ENCODE measurements around the gene LRFN2. TPM values are rescaled to one million over a fixed set of nuclear protein-coding genes. Genes with fewer than 3 reads are reported as not detected.

Gene LRFN2
- total RNA-seq, 2 experiments from 2014 or later, result not detected

DNA sequence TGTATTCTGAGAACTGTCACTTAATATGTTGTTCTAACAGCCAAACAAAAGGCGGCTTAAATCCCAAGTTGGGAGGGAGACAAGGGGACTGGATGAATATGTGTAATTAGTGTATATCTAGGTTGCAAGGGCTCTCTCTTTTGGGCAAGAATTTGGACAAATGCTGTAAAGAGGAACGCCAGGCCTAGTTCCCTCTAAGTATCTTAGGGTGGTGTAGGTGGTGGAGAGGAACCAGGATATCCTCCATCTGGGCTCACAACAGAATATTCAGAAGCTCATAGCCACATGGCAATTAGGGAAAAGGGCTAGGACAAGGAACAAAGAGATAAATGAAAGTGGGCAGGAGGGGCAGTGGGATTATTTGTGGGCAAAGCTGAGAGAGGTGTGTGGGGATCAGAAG is 149.5 kb downstream of the LRFN2 start:
- ATAC-seq (no peak), DNase-seq (no peak)
- H3K36me3 Mint-ChIP-seq, result no peaks in the 10 kb centered on the region
- CTCF ChIA-PET, result no interaction called here
- peaks cover 11% of the 10 kb centered on the region for H3K4me1 Mint-ChIP-seq
- no peaks in the 10 kb centered on the region for H3K9me3 Mint-ChIP-seq (ENCODE audit: low read depth)
- no peak overlapping the region for H3K4me3 Mint-ChIP-seq
- no peak overlapping the region for H3K27ac Mint-ChIP-seq
- H3K27me3 Mint-ChIP-seq, result peaks cover 8% of the 10 kb centered on the region

DNA sequence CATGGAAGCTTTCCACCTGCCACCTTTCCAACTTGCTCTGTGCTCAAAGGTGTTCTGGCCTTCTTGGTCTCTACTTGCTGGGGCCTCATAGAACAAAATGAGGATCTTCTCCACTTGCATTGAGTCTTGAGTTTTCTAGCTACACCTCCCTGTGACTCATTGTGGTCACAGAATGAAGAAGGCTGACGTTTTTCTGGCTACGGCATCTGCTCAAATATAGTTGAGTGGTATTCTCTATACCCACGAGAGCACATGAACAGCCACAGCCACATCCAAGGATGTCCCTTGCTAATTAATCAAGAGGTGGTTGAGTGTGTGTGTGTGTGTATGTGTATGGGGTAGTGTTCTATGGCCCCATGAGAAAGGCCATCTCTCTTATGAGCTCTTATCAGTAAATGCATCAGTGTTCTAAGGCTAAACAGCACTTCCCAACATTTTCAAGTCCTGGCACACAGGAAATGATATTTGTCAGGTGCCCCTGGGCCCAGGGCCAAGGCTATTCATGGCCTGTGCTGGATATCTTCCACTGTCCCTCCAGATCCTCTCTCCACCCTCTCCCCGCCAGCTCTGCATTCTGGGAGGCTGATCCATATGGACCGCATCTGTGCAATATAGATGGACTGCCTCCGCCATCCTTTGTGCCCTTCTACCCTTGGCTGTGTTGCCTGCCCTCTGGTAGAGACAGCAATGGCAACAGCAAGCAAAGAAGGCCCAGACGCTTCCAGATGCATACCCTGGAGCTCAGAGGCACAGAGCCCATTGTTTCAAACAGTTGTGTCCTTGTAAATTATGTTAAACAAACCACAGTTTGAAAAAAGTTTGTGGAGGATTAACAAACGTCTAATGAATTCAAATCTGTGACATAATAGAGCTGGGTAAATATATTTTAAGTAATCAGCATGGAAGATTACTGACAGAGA is 150.2 kb downstream of the LRFN2 start:
- peaks cover 8% of the 10 kb centered on the region for H3K27me3 Mint-ChIP-seq
- peaks cover 11% of the 10 kb centered on the region for H3K4me1 Mint-ChIP-seq
- H3K36me3 Mint-ChIP-seq, result no peaks in the 10 kb centered on the region
- DNase-seq, result peak; percentile 66
- no peaks in the 10 kb centered on the region for H3K9me3 Mint-ChIP-seq (ENCODE audit: low read depth)
- H3K27ac Mint-ChIP-seq, result peak overlapping the region; percentile 50
- peak; percentile 85 for ATAC-seq
- CTCF ChIA-PET, result interaction anchor here (1.3 kb wide), 1 partner anchor 151 kb away, joined by 4 read pairs; the partner anchor contains the start of gene LRFN2
- H3K4me3 Mint-ChIP-seq, result no peak overlapping the region

DNA sequence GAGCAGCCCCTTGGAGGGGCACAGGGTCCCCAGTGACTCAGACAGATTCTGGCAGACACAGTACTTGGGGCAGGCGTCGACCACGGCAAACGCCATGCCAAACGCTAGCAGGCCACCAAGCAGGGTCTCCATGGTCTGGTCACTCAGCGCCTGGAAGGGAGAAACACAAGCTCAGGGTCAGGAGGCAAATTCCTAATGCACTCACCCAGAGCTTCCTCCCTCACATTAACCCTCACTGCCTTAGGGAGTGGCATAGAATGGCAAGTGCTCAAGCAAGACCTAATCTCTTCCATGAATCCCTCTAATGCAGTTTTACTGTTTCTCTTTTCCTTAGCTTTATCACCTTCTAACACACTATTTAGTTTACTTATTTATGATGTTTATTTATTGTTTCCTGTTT is 154.2 kb downstream of the LRFN2 start:
- CTCF ChIA-PET, result no interaction called here
- DNase-seq, result no peak

DNA sequence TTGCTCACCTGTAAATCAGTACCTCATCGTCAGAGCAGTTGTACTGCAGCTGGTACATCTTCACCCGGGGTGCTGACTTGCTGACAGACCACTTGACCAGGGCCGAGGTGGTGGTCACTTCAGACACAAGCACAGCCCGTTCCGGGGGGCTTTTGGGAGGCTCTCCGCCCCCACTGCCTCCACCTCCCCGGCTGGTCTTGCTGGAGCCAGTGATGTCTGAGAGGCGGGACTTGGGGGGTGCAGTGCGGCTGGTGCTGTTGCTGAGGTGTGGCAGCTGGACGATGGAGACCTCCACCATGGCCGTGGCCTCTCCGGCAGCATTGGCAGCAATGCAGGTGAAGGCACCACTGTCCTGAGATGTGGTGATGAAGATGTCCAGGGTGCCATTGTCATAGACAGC is 155.5 kb downstream of the LRFN2 start:
- H3K9me3 Mint-ChIP-seq (ENCODE audit: low read depth), result no peaks in the 10 kb centered on the region
- no peak overlapping the region for H3K4me3 Mint-ChIP-seq
- no peak overlapping the region for H3K27ac Mint-ChIP-seq
- peaks cover 4% of the 10 kb centered on the region for H3K4me1 Mint-ChIP-seq
- DNase-seq, result no peak
- peaks cover 16% of the 10 kb centered on the region for H3K27me3 Mint-ChIP-seq
- CTCF ChIA-PET, result no interaction called here
- ATAC-seq, result no peak
- H3K36me3 Mint-ChIP-seq, result no peaks in the 10 kb centered on the region

More for the DNA sequence above, 154.2 kb downstream of the LRFN2 start:
- no peak overlapping the region for H3K27ac Mint-ChIP-seq
- ATAC-seq, result no peak
- no peaks in the 10 kb centered on the region for H3K9me3 Mint-ChIP-seq (ENCODE audit: low read depth)
- peaks cover 15% of the 10 kb centered on the region for H3K27me3 Mint-ChIP-seq
- H3K4me1 Mint-ChIP-seq, result peaks cover 11% of the 10 kb centered on the region
- no peak overlapping the region for H3K4me3 Mint-ChIP-seq
- no peaks in the 10 kb centered on the region for H3K36me3 Mint-ChIP-seq

DNA sequence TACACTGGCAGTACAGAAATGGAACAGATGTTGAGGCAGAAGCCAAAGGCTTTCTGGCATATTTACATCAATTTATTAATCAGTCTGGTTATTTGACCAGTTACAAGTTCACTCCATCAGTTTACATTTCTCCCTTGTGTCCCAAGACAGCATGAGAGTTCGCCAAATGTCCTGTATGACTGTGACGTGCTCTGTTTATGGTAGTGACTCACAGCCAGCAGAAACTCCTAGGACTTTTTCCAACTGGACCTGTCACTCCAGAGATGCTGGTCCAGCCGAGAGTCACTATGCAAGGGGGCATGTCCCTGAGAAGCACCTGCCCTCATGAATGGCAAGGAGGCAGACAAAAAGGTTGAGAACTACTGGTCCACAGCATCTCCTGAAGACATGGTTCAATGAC is 160.0 kb downstream of the LRFN2 start:
- H3K4me1 Mint-ChIP-seq, result no peaks in the 10 kb centered on the region
- no peaks in the 10 kb centered on the region for H3K9me3 Mint-ChIP-seq (ENCODE audit: low read depth)
- DNase-seq (no peak), ATAC-seq (no peak)
- no peak overlapping the region for H3K4me3 Mint-ChIP-seq
- no peak overlapping the region for H3K27ac Mint-ChIP-seq
- H3K27me3 Mint-ChIP-seq, result peaks cover 27% of the 10 kb centered on the region
- H3K36me3 Mint-ChIP-seq, result no peaks in the 10 kb centered on the region
- CTCF ChIA-PET, result no interaction called here

DNA sequence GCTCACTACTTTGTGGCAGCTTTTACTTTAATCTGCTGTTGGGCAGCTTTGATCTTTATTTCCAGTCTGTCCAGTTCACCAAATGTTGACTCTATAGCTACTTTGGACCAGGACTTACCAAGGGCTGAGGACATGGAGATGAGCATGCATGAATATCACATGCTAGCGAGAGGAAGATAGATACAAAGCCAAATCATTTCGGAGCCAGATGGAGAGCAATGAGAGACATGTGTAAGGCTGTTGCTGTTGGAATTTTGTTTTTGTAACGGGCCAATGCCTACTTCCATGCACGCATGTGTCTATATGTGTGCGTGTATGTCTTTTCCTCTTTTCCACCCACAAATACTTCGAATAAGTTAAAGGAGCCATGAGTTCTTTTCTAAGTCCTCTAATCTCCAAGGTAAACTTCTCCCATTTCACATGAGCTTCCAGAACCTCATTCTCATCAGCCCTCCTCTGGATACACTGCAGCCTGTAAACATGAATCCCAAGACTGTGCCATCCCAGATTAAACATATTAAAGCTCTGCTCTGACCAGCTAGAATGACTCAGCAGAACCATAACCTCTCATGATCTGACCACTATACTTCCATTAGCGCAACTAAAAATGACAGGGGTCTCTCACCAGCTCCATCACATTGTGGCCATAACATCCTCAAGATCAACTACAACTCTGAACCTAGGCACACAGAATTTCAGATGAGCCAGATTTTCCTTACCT is 160.7 kb downstream of the LRFN2 start:
- no peak overlapping the region for H3K4me3 Mint-ChIP-seq
- no peaks in the 10 kb centered on the region for H3K9me3 Mint-ChIP-seq (ENCODE audit: low read depth)
- no peak for DNase-seq
- H3K27me3 Mint-ChIP-seq, result peaks cover 30% of the 10 kb centered on the region
- H3K27ac Mint-ChIP-seq, result no peak overlapping the region
- H3K36me3 Mint-ChIP-seq, result no peaks in the 10 kb centered on the region
- CTCF ChIA-PET, result no interaction called here
- no peaks in the 10 kb centered on the region for H3K4me1 Mint-ChIP-seq
- ATAC-seq, result no peak

DNA sequence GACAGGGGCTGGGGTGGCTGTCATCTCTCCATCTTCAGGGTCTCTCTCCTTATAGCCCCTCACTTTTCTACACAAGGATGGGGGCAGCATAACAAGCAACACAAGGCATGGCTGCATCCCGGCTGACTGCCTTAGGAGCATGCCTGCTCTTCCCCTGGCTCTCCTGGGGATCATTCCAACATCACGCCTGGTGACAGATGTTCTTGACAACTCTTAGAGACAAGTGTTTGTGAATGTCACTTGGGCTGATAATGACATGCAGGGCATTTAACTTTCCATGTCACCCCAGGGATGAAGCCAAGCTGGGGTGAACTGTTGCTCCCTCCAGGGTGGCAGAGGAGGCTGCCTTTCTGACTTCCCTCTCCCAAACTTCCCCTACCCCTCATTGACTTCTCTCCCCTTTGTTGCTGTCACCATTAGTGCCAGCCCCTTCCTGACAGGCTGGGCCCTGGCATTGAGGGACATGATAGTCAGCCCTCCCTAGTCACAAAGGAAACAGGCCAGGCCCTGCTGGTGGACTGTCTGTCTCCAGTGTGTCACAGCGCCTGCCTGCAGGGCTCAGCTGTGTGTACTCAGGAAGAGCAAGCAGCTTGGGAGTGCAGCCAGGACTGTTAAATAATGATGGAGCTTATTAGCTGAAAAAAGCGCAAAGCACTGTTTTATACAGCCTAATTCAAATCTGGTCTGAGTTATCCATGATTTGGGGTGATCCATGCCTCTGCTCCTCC is 161.8 kb downstream of the LRFN2 start:
- Mint-ChIP-seq H3K4me3 (no peak overlapping the region), H3K9me3 (ENCODE audit: low read depth) (no peaks in the 10 kb centered on the region), H3K27me3 (peaks cover 32% of the 10 kb centered on the region), H3K36me3 (no peaks in the 10 kb centered on the region), H3K4me1 (no peaks in the 10 kb centered on the region), H3K27ac (no peak overlapping the region)
- no peak for ATAC-seq
- CTCF ChIA-PET, result no interaction called here
- no peak for DNase-seq

DNA sequence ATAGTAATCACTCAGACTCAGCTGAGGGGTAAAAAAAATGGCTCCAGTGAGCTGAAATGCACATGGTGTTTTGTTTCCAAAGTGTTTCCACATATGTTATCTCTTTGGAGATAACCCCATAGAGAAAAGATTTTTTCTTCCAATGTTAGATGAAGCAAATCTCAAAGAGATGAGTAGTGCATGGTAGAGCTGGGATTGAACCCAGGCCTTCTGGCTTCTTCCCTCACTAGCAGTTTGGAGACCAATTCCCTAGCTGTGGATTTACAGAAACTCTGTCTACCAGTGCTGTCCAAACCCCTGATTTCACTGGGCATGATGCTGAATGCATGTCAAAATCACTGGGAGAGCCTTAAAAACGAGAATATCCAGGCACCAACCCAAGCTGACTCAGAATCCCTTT is 165.1 kb downstream of the LRFN2 start:
- Mint-ChIP-seq H3K4me1 (no peaks in the 10 kb centered on the region), H3K36me3 (no peaks in the 10 kb centered on the region), H3K27ac (no peak overlapping the region), H3K9me3 (ENCODE audit: low read depth) (no peaks in the 10 kb centered on the region), H3K4me3 (no peak overlapping the region), H3K27me3 (peaks cover 23% of the 10 kb centered on the region)
- CTCF ChIA-PET, result no interaction called here
- DNase-seq (no peak), ATAC-seq (no peak)

DNA sequence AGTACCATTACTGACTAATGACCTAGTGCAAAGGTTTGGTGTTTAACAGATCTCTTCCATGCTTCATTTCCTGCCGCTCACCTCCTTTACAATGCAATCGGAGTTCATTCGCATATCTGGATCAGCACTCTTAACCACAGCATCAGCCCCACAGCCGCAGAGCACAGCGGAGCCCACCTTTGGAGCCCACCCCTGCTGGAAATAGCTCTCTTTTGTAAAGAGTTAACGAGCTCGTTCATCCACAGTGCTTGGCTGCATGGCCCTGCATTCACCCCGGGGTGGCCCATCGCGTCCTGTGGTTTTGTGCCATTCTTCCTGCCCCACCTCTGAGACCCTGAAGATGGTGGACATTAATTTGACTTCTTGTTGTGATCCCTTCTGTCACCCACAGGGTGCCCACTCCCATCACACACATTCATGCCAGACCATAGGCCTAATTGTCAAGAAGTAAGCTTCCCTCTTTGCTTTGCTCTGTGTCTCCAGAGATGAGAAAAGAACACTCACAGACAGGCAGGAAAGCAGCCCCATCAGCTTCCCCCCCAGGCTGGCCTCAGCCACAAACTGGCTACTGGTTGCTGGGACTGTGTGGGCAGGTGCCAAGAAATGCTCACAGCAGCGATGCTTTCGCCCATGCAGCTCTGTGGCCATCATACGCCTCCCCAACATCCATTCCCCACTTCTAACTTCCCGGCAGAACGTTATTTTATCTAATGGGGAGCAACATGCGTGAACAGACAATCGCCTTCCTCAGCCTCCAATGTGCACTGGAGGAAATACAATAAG is 167.0 kb downstream of the LRFN2 start:
- peaks cover 20% of the 10 kb centered on the region for H3K27me3 Mint-ChIP-seq
- H3K36me3 Mint-ChIP-seq, result no peaks in the 10 kb centered on the region
- H3K27ac Mint-ChIP-seq, result no peak overlapping the region
- CTCF ChIA-PET, result no interaction called here
- no peaks in the 10 kb centered on the region for H3K4me1 Mint-ChIP-seq
- no peaks in the 10 kb centered on the region for H3K9me3 Mint-ChIP-seq (ENCODE audit: low read depth)
- no peak for DNase-seq
- no peak overlapping the region for H3K4me3 Mint-ChIP-seq
- no peak for ATAC-seq

DNA sequence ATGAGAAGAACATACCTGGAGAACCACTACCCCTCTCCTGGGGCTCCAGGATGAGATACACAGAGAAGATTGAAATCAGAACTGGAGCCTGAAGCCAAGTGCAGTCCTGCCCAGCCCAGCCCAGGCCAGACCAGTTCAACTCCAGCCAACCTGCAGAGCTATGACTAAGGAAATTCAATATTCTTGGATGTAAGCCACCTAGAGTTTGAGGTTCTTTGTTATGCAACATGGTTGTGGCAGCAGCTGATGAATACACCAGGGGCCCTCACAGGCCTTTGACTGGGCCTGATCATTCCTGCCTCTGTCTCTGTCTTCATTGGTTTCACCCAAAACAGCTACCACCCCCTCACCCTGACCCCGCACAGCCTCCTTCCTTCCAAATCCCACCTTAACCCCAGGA is 167.8 kb downstream of the LRFN2 start:
- no peaks in the 10 kb centered on the region for H3K36me3 Mint-ChIP-seq
- H3K4me1 Mint-ChIP-seq, result no peaks in the 10 kb centered on the region
- H3K27ac Mint-ChIP-seq, result no peak overlapping the region
- H3K27me3 Mint-ChIP-seq, result peaks cover 19% of the 10 kb centered on the region
- H3K4me3 Mint-ChIP-seq, result no peak overlapping the region
- CTCF ChIA-PET, result no interaction called here
- ATAC-seq, result no peak
- DNase-seq, result no peak
- no peaks in the 10 kb centered on the region for H3K9me3 Mint-ChIP-seq (ENCODE audit: low read depth)

DNA sequence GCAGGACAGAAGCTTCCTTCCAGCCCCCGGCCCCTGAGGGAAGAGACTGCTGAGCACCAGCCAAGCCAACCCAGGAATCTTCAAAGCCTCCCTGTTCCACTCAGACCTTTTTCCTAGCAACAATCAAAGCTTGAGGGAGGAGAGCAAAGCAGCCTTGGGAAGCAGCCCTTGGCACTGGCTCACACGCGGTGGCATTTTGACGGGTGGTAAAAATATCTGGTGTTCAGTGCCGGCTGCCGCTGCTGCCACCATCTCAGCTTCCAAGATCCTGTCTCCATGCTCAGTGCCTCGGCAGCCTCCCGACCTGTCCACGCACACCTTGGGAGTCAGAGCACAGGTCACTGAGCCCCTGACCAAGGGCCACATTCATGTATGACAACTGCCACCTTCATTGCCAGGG is 170.1 kb downstream of the LRFN2 start:
- CTCF ChIA-PET, result no interaction called here
- ATAC-seq (no peak), DNase-seq (no peak)
- Mint-ChIP-seq H3K4me1 (no peaks in the 10 kb centered on the region), H3K36me3 (no peaks in the 10 kb centered on the region), H3K27ac (no peak overlapping the region), H3K27me3 (peaks cover 7% of the 10 kb centered on the region), H3K9me3 (ENCODE audit: low read depth) (no peaks in the 10 kb centered on the region), H3K4me3 (no peak overlapping the region)

DNA sequence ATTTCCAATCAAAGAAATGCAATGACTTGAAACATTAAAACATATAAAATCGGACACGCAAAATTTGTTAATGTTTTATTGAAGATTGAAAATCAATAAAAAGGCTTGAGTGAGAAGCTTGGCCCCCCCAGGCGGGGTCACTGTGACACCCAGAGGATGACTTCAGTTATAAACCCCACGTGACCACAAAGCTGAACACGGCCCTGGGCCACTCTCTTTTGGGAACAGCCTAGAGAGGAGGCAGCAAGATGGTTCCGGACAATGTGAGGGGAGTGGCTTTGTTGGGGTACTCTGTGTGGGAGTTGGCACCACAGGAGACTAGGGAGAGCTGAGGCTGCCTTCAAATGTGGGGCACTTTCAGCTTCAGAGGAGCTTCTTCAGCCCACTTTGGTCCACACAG is 172.5 kb downstream of the LRFN2 start:
- no peaks in the 10 kb centered on the region for H3K9me3 Mint-ChIP-seq (ENCODE audit: low read depth)
- no peaks in the 10 kb centered on the region for H3K36me3 Mint-ChIP-seq

DNA sequence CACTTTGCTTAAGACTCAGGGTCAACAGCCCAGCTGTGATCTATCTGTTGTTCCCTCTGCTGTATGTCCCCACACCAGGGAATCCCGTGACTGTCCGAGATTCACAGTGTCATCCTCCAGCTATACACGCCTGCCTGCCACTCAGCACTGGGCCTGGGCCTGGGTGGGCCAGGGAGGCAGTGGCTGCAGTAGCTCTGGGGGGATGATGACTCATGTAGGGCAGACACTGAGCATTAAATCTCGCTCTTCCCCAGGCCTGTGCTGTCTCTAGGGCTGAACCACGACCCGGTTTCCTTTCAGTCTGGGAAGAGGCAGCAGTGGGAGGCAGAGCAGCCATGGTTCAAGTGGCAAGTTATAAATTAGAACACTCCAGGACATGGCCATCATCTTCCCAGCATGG is 173.9 kb downstream of the LRFN2 start:
- CTCF ChIA-PET, result no interaction called here
- H3K27me3 Mint-ChIP-seq, result peaks cover 13% of the 10 kb centered on the region

More for the DNA sequence above, 172.5 kb downstream of the LRFN2 start:
- Mint-ChIP-seq H3K27me3 (peaks cover 6% of the 10 kb centered on the region), H3K27ac (no peak overlapping the region), H3K4me1 (no peaks in the 10 kb centered on the region), H3K4me3 (no peak overlapping the region)
- ATAC-seq (no peak), DNase-seq (no peak)
- CTCF ChIA-PET, result no interaction called here

More for the DNA sequence above, 173.9 kb downstream of the LRFN2 start:
- ATAC-seq (no peak), DNase-seq (no peak)
- Mint-ChIP-seq H3K36me3 (no peaks in the 10 kb centered on the region), H3K9me3 (ENCODE audit: low read depth) (no peaks in the 10 kb centered on the region), H3K27ac (no peak overlapping the region), H3K4me3 (no peak overlapping the region), H3K4me1 (no peaks in the 10 kb centered on the region)

All from activated CD8-positive, alpha-beta memory T cell treated with anti-CD3 and anti-CD28 coated beads, Interleukin-2, amount 10 ng/mL, durations not matched to agents 7 days and 5 days (primary cell).